HepG2 (cell line): ENCODE measurements around the gene GMCL2. TPM values are rescaled to one million over a fixed set of nuclear protein-coding genes. Genes with fewer than 3 reads are reported as not detected.

Source experiments
- CC2D1A ChIP-seq: sonication (generic); formaldehyde crosslinking; IDR thresholded peaks from 2 replicates; pipeline ENCODE4 v1.8.1; 2023; ENCODE audit warnings: mild to moderate bottlenecking, missing genetic modification reagents
- DNMT1 ChIP-seq: sonication (generic); formaldehyde crosslinking; IDR thresholded peaks from 2 replicates; pipeline ENCODE4 v1.5.1; 2020; ENCODE audit warnings: mild to moderate bottlenecking, missing genetic modification reagents
- FOXM1 ChIP-seq: sonication (generic); formaldehyde crosslinking; IDR thresholded peaks from 2 replicates; pipeline ENCODE4 v1.5.0; 2020; ENCODE audit warnings: missing genetic modification reagents
- JUND ChIP-seq: sonication (generic); formaldehyde crosslinking; IDR thresholded peaks from 2 replicates; pipeline ENCODE4 v1.8.0; 2022; ENCODE audit warnings: mild to moderate bottlenecking, missing genetic modification reagents
- KDM4B ChIP-seq: sonication (generic); formaldehyde crosslinking; IDR thresholded peaks from 2 replicates; pipeline ENCODE4 v1.4.0; 2020; ENCODE audit warnings: missing genetic modification reagents
- KLF13 ChIP-seq: sonication (generic); formaldehyde crosslinking; IDR thresholded peaks from 2 replicates; pipeline ENCODE4 v1.4.0; 2020; ENCODE audit warnings: mild to moderate bottlenecking, missing genetic modification reagents
- KMT2A ChIP-seq: sonication (generic); formaldehyde crosslinking; IDR thresholded peaks from 2 replicates; pipeline ENCODE4 v1.4.0; 2020; ENCODE audit warnings: missing genetic modification reagents
- MIER3 ChIP-seq: IDR thresholded peaks from 2 replicates; pipeline ENCODE4 v1.6.1; 2016; ENCODE audit warnings: missing compliant biosample characterization, borderline replicate concordance
- NFE2L1 ChIP-seq: sonication (generic); formaldehyde crosslinking; IDR thresholded peaks from 2 replicates; pipeline ENCODE4 v1.4.0; 2020; ENCODE audit warnings: missing genetic modification reagents, mild to moderate bottlenecking, borderline replicate concordance
- NFE2L2 ChIP-seq: fragments of 150-350 bp; IDR thresholded peaks from 2 replicates; pipeline ENCODE4 v1.6.1; 2014; ENCODE audit warnings: low read length
- NONO ChIP-seq, 2 experiments: fragments of 450-650 bp in 1 of 2; sonication (generic) in 1 of 2; formaldehyde crosslinking in 1 of 2; IDR thresholded peaks in 1 of 2; conservative IDR thresholded peaks in 1 of 2; 2 replicates each; pipeline versions ENCODE4 v1.6.1 to v1.8.0; 2017 to 2022; ENCODE audit warnings: mild to moderate bottlenecking in 1 of 2, missing genetic modification reagents in 1 of 2, moderate library complexity in 1 of 2
- PHF20 ChIP-seq: sonication (generic); formaldehyde crosslinking; IDR thresholded peaks from 2 replicates; pipeline ENCODE4 v1.5.0; 2020; ENCODE audit warnings: mild to moderate bottlenecking, missing genetic modification reagents
- YEATS2 ChIP-seq: sonication (generic); formaldehyde crosslinking; IDR thresholded peaks from 2 replicates; pipeline ENCODE4 v1.4.0; 2020; ENCODE audit warnings: missing genetic modification reagents, borderline replicate concordance
- ZNF225 ChIP-seq: sonication (generic); formaldehyde crosslinking; IDR thresholded peaks from 2 replicates; pipeline ENCODE4 v1.4.0; 2020; ENCODE audit warnings: mild to moderate bottlenecking, missing genetic modification reagents
- ZNF513 ChIP-seq: sonication (generic); formaldehyde crosslinking; conservative IDR thresholded peaks from 2 replicates; pipeline ENCODE4 v1.5.0; 2020; ENCODE audit warnings: missing genetic modification reagents
- ZNF543 ChIP-seq: sonication (generic); formaldehyde crosslinking; IDR thresholded peaks from 2 replicates; pipeline ENCODE4 v1.4.0; 2020; ENCODE audit warnings: mild to moderate bottlenecking, missing genetic modification reagents
- ZNF552 ChIP-seq: sonication (generic); formaldehyde crosslinking; IDR thresholded peaks from 2 replicates; pipeline ENCODE4 v1.9.0; 2022; ENCODE audit warnings: missing genetic modification reagents, mild to moderate bottlenecking, borderline replicate concordance
- ZNF672 ChIP-seq: sonication (generic); formaldehyde crosslinking; IDR thresholded peaks from 2 replicates; pipeline ENCODE4 v1.8.1; 2022; ENCODE audit warnings: missing genetic modification reagents
- ZNF766 ChIP-seq: sonication (generic); formaldehyde crosslinking; IDR thresholded peaks from 2 replicates; pipeline ENCODE4 v1.5.0; 2020; ENCODE audit warnings: missing genetic modification reagents, borderline replicate concordance
- ZNF772 ChIP-seq: sonication (generic); formaldehyde crosslinking; IDR thresholded peaks from 2 replicates; pipeline ENCODE4 v1.5.0; 2020; ENCODE audit warnings: mild to moderate bottlenecking, missing genetic modification reagents
- ZSCAN25 ChIP-seq: sonication (generic); formaldehyde crosslinking; IDR thresholded peaks from 2 replicates; pipeline ENCODE4 v1.8.0; 2022; ENCODE audit warnings: mild to moderate bottlenecking, missing genetic modification reagents
- polyA plus RNA-seq, 8 experiments: library from polyadenylated mRNA; depleted of rRNA in 3 of 8; stranded (reverse) in 7 of 8; unstranded in 1 of 8; fragments of >200 nt; fragmentation: Illumina TruSeq in 4 of 8; extraction: Trizol in 4 of 8; gene quantifications; 2 replicates each; pipeline versions ENCODE4 v1.2.1 to v1.2.3, GENCODE V29; 2011 to 2016; ENCODE audit warnings: low read depth in 4 of 8, missing spikeins in 1 of 8, mixed read lengths in 1 of 8; ENCODE audit not compliant: insufficient read depth in 1 of 8
- total RNA-seq, 5 experiments: library from RNA; depleted of rRNA; stranded (reverse); fragments of >200 nt; fragmentation: Illumina TruSeq; extraction: Trizol; gene quantifications; 2 replicates each; pipeline ENCODE4 v1.2.3, GENCODE V29; 2016; ENCODE audit warnings: low read depth in 1 of 5
- TF ChIP-seq, protein P1 (sequence below): IDR thresholded peaks from 2 replicates; pipeline ENCODE4 v1.6.1; 2016; ENCODE audit warnings: low read depth
- TF ChIP-seq, protein P2 (sequence below): sonication (generic); formaldehyde crosslinking; IDR thresholded peaks from 2 replicates; pipeline ENCODE4 v1.5.0; 2020; ENCODE audit warnings: missing genetic modification reagents, mild to moderate bottlenecking, borderline replicate concordance
- TF ChIP-seq, protein P3 (sequence below): sonication (generic); formaldehyde crosslinking; IDR thresholded peaks from 2 replicates; pipeline ENCODE4 v1.4.0; 2020; ENCODE audit warnings: missing genetic modification reagents

The GMCL2 gene
- total and polyA plus RNA-seq, 2 of the 13 experiments (the other 11 are each of a cell fraction or from before 2014, with no cell fraction given), result 0.03 TPM; not detected in 1

GRCh38 chr5:178163772-178164735 lies 23.1 kb downstream of the GMCL2 start (continued):
- TF ChIP-seq, protein P1, sequence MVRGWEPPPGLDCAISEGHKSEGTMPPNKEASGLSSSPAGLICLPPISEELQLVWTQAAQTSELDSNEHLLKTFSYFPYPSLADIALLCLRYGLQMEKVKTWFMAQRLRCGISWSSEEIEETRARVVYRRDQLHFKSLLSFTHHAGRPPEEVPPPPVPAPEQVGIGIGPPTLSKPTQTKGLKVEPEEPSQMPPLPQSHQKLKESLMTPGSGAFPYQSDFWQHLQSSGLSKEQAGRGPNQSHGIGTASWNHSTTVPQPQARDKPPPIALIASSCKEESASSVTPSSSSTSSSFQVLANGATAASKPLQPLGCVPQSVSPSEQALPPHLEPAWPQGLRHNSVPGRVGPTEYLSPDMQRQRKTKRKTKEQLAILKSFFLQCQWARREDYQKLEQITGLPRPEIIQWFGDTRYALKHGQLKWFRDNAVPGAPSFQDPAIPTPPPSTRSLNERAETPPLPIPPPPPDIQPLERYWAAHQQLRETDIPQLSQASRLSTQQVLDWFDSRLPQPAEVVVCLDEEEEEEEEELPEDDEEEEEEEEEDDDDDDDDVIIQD (CRISPR knock-in tag), result no peak
- TF ChIP-seq DNMT1 (CRISPR knock-in tag) (no peak), ZNF672 (CRISPR knock-in tag) (no peak), NFE2L2 (no peak), KLF13 (CRISPR knock-in tag) (no peak), YEATS2 (no peak; the same call in 1 of the 2 replicates), FOXM1 (CRISPR knock-in tag) (no peak), ZNF543 (no peak), CC2D1A (CRISPR knock-in tag) (no peak), ZNF766 (CRISPR knock-in tag) (no peak), NFE2L1 (CRISPR knock-in tag) (no peak), ZNF772 (0 out of 2 replicates have a peak, but pooled peaks have one; percentile 30), KMT2A (CRISPR knock-in tag) (no peak), PHF20 (CRISPR knock-in tag) (no peak), ZSCAN25 (CRISPR knock-in tag) (no peak), MIER3 (CRISPR knock-in tag) (no peak), ZNF225 (no peak), ZNF552 (CRISPR knock-in tag) (no peak), ZNF513 (CRISPR knock-in tag) (no peak), NONO (IDR thresholded peaks at IDR 0.05) (no peak), NONO (CRISPR knock-in tag; conservative IDR thresholded peaks at IDR 0.05) (0 out of 2 replicates have a peak, but pooled peaks have one; percentile 22), KDM4B (no peak), JUND (CRISPR knock-in tag) (no peak)
- TF ChIP-seq, protein P2, sequence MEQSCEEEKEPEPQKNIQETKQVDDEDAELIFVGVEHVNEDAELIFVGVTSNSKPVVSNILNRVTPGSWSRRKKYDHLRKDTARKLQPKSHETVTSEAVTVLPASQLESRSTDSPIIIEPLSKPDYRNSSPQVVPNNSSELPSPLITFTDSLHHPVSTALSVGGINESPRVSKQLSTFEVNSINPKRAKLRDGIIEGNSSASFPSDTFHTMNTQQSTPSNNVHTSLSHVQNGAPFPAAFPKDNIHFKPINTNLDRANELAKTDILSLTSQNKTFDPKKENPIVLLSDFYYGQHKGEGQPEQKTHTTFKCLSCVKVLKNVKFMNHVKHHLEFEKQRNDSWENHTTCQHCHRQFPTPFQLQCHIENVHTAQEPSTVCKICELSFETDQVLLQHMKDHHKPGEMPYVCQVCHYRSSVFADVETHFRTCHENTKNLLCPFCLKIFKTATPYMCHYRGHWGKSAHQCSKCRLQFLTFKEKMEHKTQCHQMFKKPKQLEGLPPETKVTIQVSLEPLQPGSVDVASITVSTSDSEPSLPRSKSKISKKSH (CRISPR knock-in tag), result no peak; the same call in 1 of the 2 replicates
- TF ChIP-seq, protein P3, sequence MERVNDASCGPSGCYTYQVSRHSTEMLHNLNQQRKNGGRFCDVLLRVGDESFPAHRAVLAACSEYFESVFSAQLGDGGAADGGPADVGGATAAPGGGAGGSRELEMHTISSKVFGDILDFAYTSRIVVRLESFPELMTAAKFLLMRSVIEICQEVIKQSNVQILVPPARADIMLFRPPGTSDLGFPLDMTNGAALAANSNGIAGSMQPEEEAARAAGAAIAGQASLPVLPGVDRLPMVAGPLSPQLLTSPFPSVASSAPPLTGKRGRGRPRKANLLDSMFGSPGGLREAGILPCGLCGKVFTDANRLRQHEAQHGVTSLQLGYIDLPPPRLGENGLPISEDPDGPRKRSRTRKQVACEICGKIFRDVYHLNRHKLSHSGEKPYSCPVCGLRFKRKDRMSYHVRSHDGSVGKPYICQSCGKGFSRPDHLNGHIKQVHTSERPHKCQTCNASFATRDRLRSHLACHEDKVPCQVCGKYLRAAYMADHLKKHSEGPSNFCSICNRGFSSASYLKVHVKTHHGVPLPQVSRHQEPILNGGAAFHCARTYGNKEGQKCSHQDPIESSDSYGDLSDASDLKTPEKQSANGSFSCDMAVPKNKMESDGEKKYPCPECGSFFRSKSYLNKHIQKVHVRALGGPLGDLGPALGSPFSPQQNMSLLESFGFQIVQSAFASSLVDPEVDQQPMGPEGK, result peak; percentile 45; the same call in 1 of the 2 replicates
